Osteoblast (primary cell): ENCODE results near the gene LZTS2. TPM values are rescaled to one million over a fixed set of nuclear protein-coding genes. Genes with fewer than 3 reads are reported as not detected.
"Not testable (repeated sequence)": the region's sequence is repeated elsewhere in the genome, so short reads cannot be mapped to it uniquely, and the experiment has no call there.

Experiments used
- DNase-seq: peaks from one replicate; pipeline ENCODE4 v3.0.0; 2011; ENCODE audit warnings: low spot score, mixed read lengths; ENCODE audit not compliant: insufficient read length; ENCODE audit errors: missing footprints
- H2AFZ ChIP-seq: 2 replicates; pipeline ENCODE4 v1.6.0; 2011; ENCODE audit warnings: mild to moderate bottlenecking, low read length
- H3K27ac ChIP-seq: 2 replicates; pipeline ENCODE4 v1.5.1; 2011; ENCODE audit warnings: mild to moderate bottlenecking, low read depth, low read length, moderate library complexity
- H3K27me3 ChIP-seq: 2 replicates; pipeline ENCODE4 v1.6.0; 2012; ENCODE audit warnings: mild to moderate bottlenecking, control low read depth, inconsistent platforms, low read length, moderate library complexity; ENCODE audit not compliant: insufficient read depth
- H3K36me3 ChIP-seq: 2 replicates; pipeline ENCODE4 v1.5.1; 2011; ENCODE audit warnings: mild to moderate bottlenecking, low read length, control low read depth, moderate library complexity; ENCODE audit not compliant: insufficient read depth
- H3K4me1 ChIP-seq: 2 replicates; pipeline ENCODE4 v1.5.1; 2011; ENCODE audit warnings: mild to moderate bottlenecking, low read length, control low read depth, moderate library complexity; ENCODE audit not compliant: insufficient read depth
- H3K4me2 ChIP-seq: 2 replicates; pipeline ENCODE4 v1.6.0; 2011; ENCODE audit warnings: mild to moderate bottlenecking, low read length; ENCODE audit not compliant: insufficient read depth
- H3K4me3 ChIP-seq: fragments of 200-600 bp; sonication (generic); 3 replicates; pipeline ENCODE4 v1.5.1; 2012; ENCODE audit warnings: mild to moderate bottlenecking, low read length, inconsistent platforms; ENCODE audit not compliant: insufficient read depth
- H3K79me2 ChIP-seq: 2 replicates; pipeline ENCODE4 v1.6.0; 2012; ENCODE audit warnings: mild to moderate bottlenecking, low read length, control low read depth, inconsistent platforms; ENCODE audit not compliant: insufficient read depth
- H3K9me3 ChIP-seq: 2 replicates; pipeline ENCODE4 v1.5.1; 2011; ENCODE audit warnings: low read depth, low read length, control low read depth
- H4K20me1 ChIP-seq: 2 replicates; pipeline ENCODE4 v1.6.0; 2012; ENCODE audit warnings: mild to moderate bottlenecking, low read length, control low read depth; ENCODE audit not compliant: insufficient read depth
- total RNA-seq: library from RNA; depleted of rRNA; stranded (reverse); fragments of >200 nt; gene quantifications from 2 replicates; pipeline ENCODE4 v1.2.3, GENCODE V29; 2012
- TF ChIP-seq, protein P1 (sequence below): IDR thresholded peaks from 2 replicates; pipeline ENCODE4 v1.5.1; 2011; ENCODE audit warnings: mild to moderate bottlenecking, low read depth, low read length, moderate library complexity; ENCODE audit errors: extremely low read depth

LZTS2 gene
- total RNA-seq, 1 donor = 127 TPM

DNA sequence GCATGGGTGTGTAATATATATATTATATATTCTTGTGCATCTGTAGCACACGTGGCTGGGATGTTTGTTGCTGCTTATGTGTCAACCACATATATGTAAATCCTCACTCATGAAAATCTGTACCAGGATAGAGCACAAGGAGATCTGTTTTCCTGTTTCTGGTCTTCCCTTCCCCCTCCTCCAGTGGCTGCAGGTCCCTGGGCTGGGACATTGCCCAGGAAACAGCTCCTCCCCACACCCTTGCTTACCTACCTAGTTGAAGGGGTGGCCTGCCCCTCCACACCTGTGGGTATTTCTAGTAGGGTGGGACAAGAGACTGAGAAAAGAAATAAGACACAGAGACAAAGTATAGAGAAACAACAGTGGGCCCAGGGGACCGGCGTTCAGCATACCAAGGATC, 33.7 kb downstream of the LZTS2 start:
- Histone ChIP-seq H3K27me3 (peaks cover 13% of the 10 kb centered on the region), H3K4me2 (peak overlapping the region; percentile 86), H3K4me3 (peak overlapping the region; percentile 82), H3K79me2 (peaks cover 46% of the 10 kb centered on the region), H2AFZ (no peak overlapping the region), H3K4me1 (peaks cover 19% of the 10 kb centered on the region), H3K36me3 (peaks cover 39% of the 10 kb centered on the region), H3K27ac (peak overlapping the region; percentile 92), H3K9me3 (no peaks in the 10 kb centered on the region), H4K20me1 (peaks cover 37% of the 10 kb centered on the region)
- TF ChIP-seq, protein P1, sequence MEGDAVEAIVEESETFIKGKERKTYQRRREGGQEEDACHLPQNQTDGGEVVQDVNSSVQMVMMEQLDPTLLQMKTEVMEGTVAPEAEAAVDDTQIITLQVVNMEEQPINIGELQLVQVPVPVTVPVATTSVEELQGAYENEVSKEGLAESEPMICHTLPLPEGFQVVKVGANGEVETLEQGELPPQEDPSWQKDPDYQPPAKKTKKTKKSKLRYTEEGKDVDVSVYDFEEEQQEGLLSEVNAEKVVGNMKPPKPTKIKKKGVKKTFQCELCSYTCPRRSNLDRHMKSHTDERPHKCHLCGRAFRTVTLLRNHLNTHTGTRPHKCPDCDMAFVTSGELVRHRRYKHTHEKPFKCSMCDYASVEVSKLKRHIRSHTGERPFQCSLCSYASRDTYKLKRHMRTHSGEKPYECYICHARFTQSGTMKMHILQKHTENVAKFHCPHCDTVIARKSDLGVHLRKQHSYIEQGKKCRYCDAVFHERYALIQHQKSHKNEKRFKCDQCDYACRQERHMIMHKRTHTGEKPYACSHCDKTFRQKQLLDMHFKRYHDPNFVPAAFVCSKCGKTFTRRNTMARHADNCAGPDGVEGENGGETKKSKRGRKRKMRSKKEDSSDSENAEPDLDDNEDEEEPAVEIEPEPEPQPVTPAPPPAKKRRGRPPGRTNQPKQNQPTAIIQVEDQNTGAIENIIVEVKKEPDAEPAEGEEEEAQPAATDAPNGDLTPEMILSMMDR = no peak
- DNase-seq = no peak

DNA sequence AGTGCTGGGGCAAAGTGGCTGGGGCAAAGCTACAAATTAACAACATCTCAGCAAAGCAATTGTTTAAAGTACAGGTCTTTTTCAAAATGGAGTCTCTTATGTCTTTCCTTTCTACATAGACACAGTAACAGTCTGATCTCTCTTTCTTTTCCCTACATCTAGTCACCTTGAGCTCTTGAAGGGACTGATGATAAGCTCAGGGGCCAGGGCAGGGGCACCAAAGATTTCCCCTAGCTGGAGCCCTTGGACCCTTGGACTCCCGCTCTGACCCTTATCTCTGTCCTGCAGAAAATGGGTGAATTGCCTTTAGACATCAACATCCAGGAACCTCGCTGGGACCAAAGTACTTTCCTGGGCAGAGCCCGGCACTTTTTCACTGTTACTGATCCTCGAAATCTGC, 34.8 kb downstream of the LZTS2 start:
- not testable (repeated sequence) for H3K4me2 ChIP-seq, H2AFZ ChIP-seq, H3K9me3 ChIP-seq, H3K4me3 ChIP-seq, H3K27me3 ChIP-seq, DNase-seq, H3K27ac ChIP-seq
- H3K4me1 ChIP-seq = peaks cover 19% of the 10 kb centered on the region
- H3K36me3 ChIP-seq = peaks cover 48% of the 10 kb centered on the region
- peaks cover 46% of the 10 kb centered on the region for H3K79me2 ChIP-seq
- peaks cover 45% of the 10 kb centered on the region for H4K20me1 ChIP-seq

DNA sequence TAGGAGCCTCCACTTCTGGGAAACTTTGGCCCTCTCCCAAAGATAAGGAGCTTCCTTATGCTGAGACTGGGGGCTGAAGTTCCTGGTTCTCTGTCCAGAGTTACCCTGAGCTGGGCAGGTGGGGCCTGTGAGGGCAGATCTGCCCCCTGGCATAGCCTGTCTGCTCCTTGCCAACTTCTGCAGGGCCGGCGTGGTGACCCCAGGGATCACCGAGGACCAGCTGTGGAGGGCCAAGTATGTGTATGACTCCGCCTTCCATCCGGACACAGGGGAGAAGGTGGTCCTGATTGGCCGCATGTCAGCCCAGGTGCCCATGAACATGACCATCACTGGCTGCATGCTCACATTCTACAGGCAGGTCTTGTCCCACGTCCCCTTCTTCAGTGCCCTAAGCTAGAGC, 35.7 kb downstream of the LZTS2 start:
- H3K79me2 ChIP-seq = peaks cover 46% of the 10 kb centered on the region
- peak; percentile 44 for DNase-seq
- H3K4me1 ChIP-seq = peaks cover 19% of the 10 kb centered on the region
- H3K27me3 ChIP-seq = peaks cover 1% of the 10 kb centered on the region
- no peak overlapping the region for H3K27ac ChIP-seq
- H2AFZ ChIP-seq = no peak overlapping the region
- H3K9me3 ChIP-seq = no peaks in the 10 kb centered on the region
- peaks cover 51% of the 10 kb centered on the region for H4K20me1 ChIP-seq
- TF ChIP-seq, protein P1 = no peak
- H3K4me3 ChIP-seq = no peak overlapping the region
- H3K4me2 ChIP-seq = no peak overlapping the region
- peaks cover 57% of the 10 kb centered on the region for H3K36me3 ChIP-seq

DNA sequence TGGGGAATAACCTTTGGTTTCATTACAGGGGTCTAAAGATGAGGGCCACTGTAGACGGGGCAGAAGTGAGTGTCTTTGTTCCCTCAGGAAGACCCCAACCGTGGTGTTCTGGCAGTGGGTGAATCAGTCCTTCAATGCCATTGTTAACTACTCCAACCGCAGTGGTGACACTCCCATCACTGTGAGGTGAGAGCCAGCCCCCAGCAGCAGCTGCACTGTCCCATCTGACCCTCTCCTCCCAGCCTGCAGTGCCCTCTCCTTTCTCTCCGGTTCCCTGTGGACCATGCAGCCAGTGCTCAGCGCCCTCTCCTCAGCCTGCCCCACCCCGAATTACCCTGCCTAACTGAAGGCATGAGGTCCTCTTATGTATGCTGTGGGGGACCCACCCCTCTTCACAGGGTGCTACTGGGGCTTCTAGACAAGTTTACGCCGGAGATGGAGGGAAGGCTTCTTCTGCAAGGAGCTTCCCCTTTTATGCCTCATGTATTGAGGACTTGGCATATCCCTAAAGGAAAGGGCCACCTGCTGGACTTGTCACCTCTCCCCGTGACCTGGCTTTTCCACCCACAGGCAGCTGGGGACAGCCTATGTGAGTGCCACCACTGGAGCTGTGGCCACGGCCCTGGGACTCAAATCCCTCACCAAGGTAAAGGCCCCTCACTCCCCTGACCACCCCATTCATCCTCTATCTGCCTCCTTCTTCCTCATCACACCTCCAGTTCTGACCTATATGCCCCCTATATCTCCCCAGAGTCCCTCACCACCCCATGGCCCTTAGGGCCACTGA, 36.5 kb downstream of the LZTS2 start:
- no peak for DNase-seq
- H2AFZ ChIP-seq = no peak overlapping the region
- no peak overlapping the region for H3K4me2 ChIP-seq
- H3K36me3 ChIP-seq = peaks cover 57% of the 10 kb centered on the region
- H3K4me1 ChIP-seq = peaks cover 16% of the 10 kb centered on the region
- peaks cover 46% of the 10 kb centered on the region for H3K79me2 ChIP-seq
- TF ChIP-seq, protein P1 = no peak
- H3K27ac ChIP-seq = no peak overlapping the region
- H4K20me1 ChIP-seq = peaks cover 51% of the 10 kb centered on the region
- no peaks in the 10 kb centered on the region for H3K9me3 ChIP-seq
- H3K27me3 ChIP-seq = no peaks in the 10 kb centered on the region
- H3K4me3 ChIP-seq = no peak overlapping the region
